ENCODE results near the gene HOXC5. TPM values are rescaled to one million over a fixed set of nuclear protein-coding genes. Genes with fewer than 3 reads are reported as not detected.

HOXC5 gene
- total RNA-seq, 1 experiment from 2014 or later, result 3.4 TPM

DNA sequence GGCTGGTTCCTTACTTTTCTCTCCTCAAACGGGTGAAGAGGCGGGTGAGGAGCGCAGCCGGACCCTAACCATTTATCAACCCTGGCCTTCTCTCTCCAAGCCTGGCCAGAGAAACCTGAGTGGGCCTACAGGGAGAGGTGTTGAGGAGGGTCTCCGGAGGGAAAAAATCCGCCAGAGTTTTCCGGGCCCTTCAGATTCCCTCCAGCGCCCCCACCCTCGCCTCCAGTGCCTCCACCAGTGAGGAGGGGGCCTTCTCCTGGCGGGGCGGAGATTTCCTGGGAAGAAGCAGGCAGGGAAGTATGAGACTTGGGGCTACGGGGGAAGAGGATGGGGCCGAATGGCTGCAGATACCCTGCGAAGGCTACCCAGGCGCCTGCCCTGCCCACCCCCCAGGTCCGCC is 1.4 kb upstream of the HOXC5 start:
- BruUV-seq (replicated peaks), result no TSS peak

DNA sequence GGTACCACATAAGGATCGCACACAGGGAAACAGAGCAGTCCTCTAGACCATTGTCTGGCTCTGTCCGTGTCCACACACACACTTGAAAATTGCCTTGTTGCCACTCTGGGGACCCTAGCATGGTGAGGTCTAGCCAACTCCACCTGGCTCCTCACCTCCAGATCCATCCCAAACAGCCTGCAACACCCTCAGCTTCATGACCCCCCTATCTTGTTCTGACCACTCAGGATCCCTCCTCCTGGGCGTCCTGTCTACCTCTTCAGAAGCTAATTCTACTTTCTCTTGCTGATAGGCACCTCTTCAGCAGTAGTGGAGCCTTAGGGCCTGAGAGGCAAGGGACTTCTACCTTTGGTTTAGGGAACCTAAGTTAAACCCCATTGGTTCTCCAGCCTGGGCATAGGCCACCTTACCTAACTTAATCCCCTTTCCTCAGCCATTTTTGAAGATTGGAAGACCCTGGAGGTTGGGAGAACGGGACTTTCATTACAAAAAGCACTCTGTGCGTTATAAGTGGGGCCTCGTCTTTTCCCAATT is 697 bp upstream of the HOXC5 start:
- Mint-ChIP-seq H3K36me3 (ENCODE audit: insufficient read depth, unreplicated experiment) (peaks cover 13% of the 10 kb centered on the region), H3K9me3 (ENCODE audit: unreplicated experiment) (no peaks in the 10 kb centered on the region), H3K4me3 (ENCODE audit: unreplicated experiment) (no peak overlapping the region), H3K27me3 (ENCODE audit: insufficient read depth, unreplicated experiment) (no peaks in the 10 kb centered on the region), H3K27ac (ENCODE audit: unreplicated experiment) (no peak overlapping the region), H3K4me1 (ENCODE audit: low read depth, unreplicated experiment) (peaks cover 12% of the 10 kb centered on the region)
- TF ChIP-seq, protein P1, sequence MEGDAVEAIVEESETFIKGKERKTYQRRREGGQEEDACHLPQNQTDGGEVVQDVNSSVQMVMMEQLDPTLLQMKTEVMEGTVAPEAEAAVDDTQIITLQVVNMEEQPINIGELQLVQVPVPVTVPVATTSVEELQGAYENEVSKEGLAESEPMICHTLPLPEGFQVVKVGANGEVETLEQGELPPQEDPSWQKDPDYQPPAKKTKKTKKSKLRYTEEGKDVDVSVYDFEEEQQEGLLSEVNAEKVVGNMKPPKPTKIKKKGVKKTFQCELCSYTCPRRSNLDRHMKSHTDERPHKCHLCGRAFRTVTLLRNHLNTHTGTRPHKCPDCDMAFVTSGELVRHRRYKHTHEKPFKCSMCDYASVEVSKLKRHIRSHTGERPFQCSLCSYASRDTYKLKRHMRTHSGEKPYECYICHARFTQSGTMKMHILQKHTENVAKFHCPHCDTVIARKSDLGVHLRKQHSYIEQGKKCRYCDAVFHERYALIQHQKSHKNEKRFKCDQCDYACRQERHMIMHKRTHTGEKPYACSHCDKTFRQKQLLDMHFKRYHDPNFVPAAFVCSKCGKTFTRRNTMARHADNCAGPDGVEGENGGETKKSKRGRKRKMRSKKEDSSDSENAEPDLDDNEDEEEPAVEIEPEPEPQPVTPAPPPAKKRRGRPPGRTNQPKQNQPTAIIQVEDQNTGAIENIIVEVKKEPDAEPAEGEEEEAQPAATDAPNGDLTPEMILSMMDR (IDR thresholded peaks at IDR 0.05; ENCODE audit: insufficient read depth in 1 of 2, low read depth in 1 of 2, low read length in 1 of 2, severe bottlenecking in 1 of 2, unreplicated experiment in 1 of 2), result no peak
- no peaks in the 10 kb centered on the region for H3K27me3 ChIP-seq (replicated peaks; ENCODE audit: control insufficient read depth, insufficient read depth, low read length)
- ChIA-PET POLR2A (interaction anchor here (0.9 to 1.8 kb wide), 4 partner anchors 15 to 159 kb away, joined by 3 to 19 read pairs (median 4); no protein-coding TSS in a partner anchor), CTCF (interaction anchor here (0.5 to 3.8 kb wide), 27 partner anchors 8 to 525 kb away, joined by 3 to 67 read pairs (median 6); partner anchors contain the start of genes HOXC10, HOXC4, HOXC8 and SMUG1)
- BruUV-seq (replicated peaks), result no TSS peak
- H3K9me3 ChIP-seq, result no peaks in the 10 kb centered on the region
- no peak overlapping the region for H3K4me3 ChIP-seq (ENCODE audit: low read depth, low read length)
- no peaks in the 10 kb centered on the region; the same call in 1 of the 2 replicates for H3K36me3 ChIP-seq (ENCODE audit: control insufficient read depth, insufficient read depth, low read length)
- DNase-seq, result no peak
- H3K4me1 ChIP-seq, result peaks cover 9% of the 10 kb centered on the region
- intact Hi-C loops (cut with micrococcal nuclease; ENCODE audit: unreplicated experiment), result loop anchor here (1.0 kb wide), 5 partner anchors 26 to 176 kb away; no protein-coding TSS in a partner anchor

More for the DNA sequence above, 1.4 kb upstream of the HOXC5 start:
- TF ChIP-seq, protein P1 (IDR thresholded peaks at IDR 0.05; ENCODE audit: insufficient read depth in 1 of 2, low read depth in 1 of 2, low read length in 1 of 2, severe bottlenecking in 1 of 2, unreplicated experiment in 1 of 2), result no peak
- Mint-ChIP-seq H3K27me3 (ENCODE audit: insufficient read depth, unreplicated experiment) (no peaks in the 10 kb centered on the region), H3K4me3 (ENCODE audit: unreplicated experiment) (no peak overlapping the region), H3K27ac (ENCODE audit: unreplicated experiment) (no peak overlapping the region), H3K36me3 (ENCODE audit: insufficient read depth, unreplicated experiment) (peaks cover 13% of the 10 kb centered on the region), H3K9me3 (ENCODE audit: unreplicated experiment) (no peaks in the 10 kb centered on the region), H3K4me1 (ENCODE audit: low read depth, unreplicated experiment) (peaks cover 12% of the 10 kb centered on the region)
- Histone ChIP-seq H3K27me3 (replicated peaks; ENCODE audit: control insufficient read depth, insufficient read depth, low read length) (no peaks in the 10 kb centered on the region), H3K4me1 (peaks cover 9% of the 10 kb centered on the region), H3K4me3 (ENCODE audit: low read depth, low read length) (no peak overlapping the region), H3K36me3 (ENCODE audit: control insufficient read depth, insufficient read depth, low read length) (no peaks in the 10 kb centered on the region; the same call in 1 of the 2 replicates), H3K9me3 (no peaks in the 10 kb centered on the region)
- ChIA-PET CTCF (interaction anchor here (0.6 to 3.8 kb wide), 7 partner anchors 20 to 170 kb away, joined by 4 to 67 read pairs (median 25); no protein-coding TSS in a partner anchor), POLR2A (interaction anchor here (1.1 kb wide), 1 partner anchor 160 kb away, joined by 3 read pairs; no protein-coding TSS in a partner anchor)
- DNase-seq, result no peak
- intact Hi-C loops (cut with micrococcal nuclease; ENCODE audit: unreplicated experiment), result no loop called here

DNA sequence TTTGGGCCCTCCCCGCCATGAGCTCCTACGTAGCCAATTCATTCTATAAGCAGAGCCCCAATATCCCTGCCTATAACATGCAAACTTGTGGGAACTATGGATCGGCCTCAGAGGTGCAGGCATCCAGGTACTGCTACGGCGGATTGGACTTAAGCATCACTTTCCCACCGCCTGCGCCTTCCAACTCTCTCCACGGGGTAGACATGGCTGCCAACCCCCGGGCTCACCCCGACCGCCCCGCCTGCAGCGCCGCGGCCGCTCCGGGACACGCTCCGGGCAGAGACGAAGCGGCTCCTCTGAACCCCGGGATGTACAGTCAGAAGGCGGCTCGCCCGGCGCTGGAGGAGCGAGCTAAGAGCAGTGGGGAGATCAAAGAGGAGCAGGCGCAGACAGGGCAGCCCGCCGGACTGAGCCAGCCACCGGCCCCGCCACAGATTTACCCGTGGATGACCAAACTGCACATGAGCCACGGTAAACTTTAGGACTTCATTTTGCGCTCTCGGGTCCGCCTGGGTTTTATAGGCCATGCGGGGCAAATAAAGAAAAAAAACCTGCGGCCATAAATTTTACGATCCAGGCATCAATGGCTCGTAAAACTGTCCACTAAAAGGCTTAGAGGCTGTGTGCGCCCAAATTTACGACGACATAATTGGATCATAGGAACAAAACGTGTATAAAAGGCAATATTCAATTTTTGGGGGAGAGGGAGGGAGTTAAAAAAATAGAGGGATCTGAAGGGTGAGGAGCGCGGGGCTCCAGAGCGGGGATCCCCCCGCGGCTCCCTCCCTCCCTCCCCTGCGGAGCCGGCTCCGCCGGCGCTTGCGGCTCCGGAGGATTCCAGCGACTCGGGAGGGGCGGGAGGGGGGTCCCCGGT is 493 bp downstream of the HOXC5 start:
- TSS peak; percentile 24 for BruUV-seq (replicated peaks)
- H3K4me3 Mint-ChIP-seq (ENCODE audit: unreplicated experiment), result peak overlapping the region; percentile 89
- no peaks in the 10 kb centered on the region for H3K27me3 Mint-ChIP-seq (ENCODE audit: insufficient read depth, unreplicated experiment)
- POLR2A ChIA-PET, result interaction anchor here (0.5 to 1.8 kb wide), 10 partner anchors 16 to 292 kb away, joined by 3 to 19 read pairs (median 4); partner anchors contain the start of genes COPZ1 and SMUG1
- peak overlapping the region; percentile 90 for H3K27ac Mint-ChIP-seq (ENCODE audit: unreplicated experiment)
- Histone ChIP-seq H3K4me3 (ENCODE audit: low read depth, low read length) (peak overlapping the region; percentile 52), H3K4me1 (peaks cover 9% of the 10 kb centered on the region), H3K36me3 (ENCODE audit: control insufficient read depth, insufficient read depth, low read length) (no peaks in the 10 kb centered on the region; the same call in 1 of the 2 replicates), H3K9me3 (no peaks in the 10 kb centered on the region), H3K27me3 (replicated peaks; ENCODE audit: control insufficient read depth, insufficient read depth, low read length) (no peaks in the 10 kb centered on the region)
- intact Hi-C loops (cut with micrococcal nuclease; ENCODE audit: unreplicated experiment), result no loop called here
- peaks cover 6% of the 10 kb centered on the region for H3K4me1 Mint-ChIP-seq (ENCODE audit: low read depth, unreplicated experiment)
- CTCF ChIA-PET, result interaction anchor here (0.5 to 3.8 kb wide), 23 partner anchors 9 to 292 kb away, joined by 3 to 67 read pairs (median 6); partner anchors contain the start of genes COPZ1, HOXC10, HOXC4 and HOXC8
- H3K9me3 Mint-ChIP-seq (ENCODE audit: unreplicated experiment), result no peaks in the 10 kb centered on the region
- TF ChIP-seq, protein P1 (IDR thresholded peaks at IDR 0.05; ENCODE audit: insufficient read depth in 1 of 2, low read depth in 1 of 2, low read length in 1 of 2, severe bottlenecking in 1 of 2, unreplicated experiment in 1 of 2), result no peak
- DNase-seq, result peak; percentile 74 to 83
- peaks cover 12% of the 10 kb centered on the region for H3K36me3 Mint-ChIP-seq (ENCODE audit: insufficient read depth, unreplicated experiment)

All from Caco-2 (cell line).